ENCODE results near the gene BRD2.

DNA sequence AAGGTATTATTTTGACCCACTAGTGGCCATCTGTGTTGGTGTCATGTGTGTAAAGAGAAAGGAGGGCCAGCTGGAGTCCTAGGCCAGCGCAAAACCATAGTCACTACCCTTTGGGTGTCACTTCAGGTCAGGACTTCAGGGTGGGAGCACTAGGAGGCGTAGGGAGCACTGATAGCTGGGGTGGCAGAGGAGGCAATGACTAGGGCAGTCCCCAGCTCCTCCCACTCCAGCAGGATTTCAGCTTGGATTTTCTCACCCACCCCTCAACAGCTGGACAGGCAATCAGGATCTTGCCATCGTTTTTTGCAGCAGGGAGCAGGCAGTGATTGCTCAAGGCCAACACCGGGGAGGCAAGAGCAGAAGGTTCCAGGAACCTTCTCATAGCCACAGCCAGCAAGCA is 45.2 kb downstream of the BRD2 start:
- TF ChIP-seq POLR2A (IDR thresholded peaks at IDR 0.05) (no peak), EP300 (IDR thresholded peaks at IDR 0.05) (no peak)
- TF ChIP-seq, protein P1, sequence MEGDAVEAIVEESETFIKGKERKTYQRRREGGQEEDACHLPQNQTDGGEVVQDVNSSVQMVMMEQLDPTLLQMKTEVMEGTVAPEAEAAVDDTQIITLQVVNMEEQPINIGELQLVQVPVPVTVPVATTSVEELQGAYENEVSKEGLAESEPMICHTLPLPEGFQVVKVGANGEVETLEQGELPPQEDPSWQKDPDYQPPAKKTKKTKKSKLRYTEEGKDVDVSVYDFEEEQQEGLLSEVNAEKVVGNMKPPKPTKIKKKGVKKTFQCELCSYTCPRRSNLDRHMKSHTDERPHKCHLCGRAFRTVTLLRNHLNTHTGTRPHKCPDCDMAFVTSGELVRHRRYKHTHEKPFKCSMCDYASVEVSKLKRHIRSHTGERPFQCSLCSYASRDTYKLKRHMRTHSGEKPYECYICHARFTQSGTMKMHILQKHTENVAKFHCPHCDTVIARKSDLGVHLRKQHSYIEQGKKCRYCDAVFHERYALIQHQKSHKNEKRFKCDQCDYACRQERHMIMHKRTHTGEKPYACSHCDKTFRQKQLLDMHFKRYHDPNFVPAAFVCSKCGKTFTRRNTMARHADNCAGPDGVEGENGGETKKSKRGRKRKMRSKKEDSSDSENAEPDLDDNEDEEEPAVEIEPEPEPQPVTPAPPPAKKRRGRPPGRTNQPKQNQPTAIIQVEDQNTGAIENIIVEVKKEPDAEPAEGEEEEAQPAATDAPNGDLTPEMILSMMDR (IDR thresholded peaks at IDR 0.05), result no peak
